NCI-H2171 treated with DMSO at 0.1 percent for 48 hours (cell line): Measurements from ENCODE around the gene TBC1D17.

Experiments
- DNase-seq: peaks from one replicate; lab custom pipeline; 2025; lab: John Stamatoyannopoulos, UW

Gene TBC1D17

GRCh38 chr19:49894011-49894664 is 16.6 kb downstream of the TBC1D17 start:
- DNase-seq = no peak

- DNase-seq = no peak
These were observed 17.5 kb downstream of the TBC1D17 start for GRCh38 chr19:49894879-49895565.

GRCh38 chr19:49895566-49896297 is 18.2 kb downstream of the TBC1D17 start:
- DNase-seq = no peak

GRCh38 chr19:49896863-49897621 is 19.5 kb downstream of the TBC1D17 start, which contains the start of gene IL4I1:
Gene IL4I1 (minus strand): TSS chr19:49896887. CDS start chr19:49896160, 727 bp downstream.
- no peak for DNase-seq

GRCh38 chr19:49904136-49904535 is 26.6 kb downstream of the TBC1D17 start:
- DNase-seq = no peak

GRCh38 chr19:49906879-49907564 is 29.5 kb downstream of the TBC1D17 start:
- no peak for DNase-seq

GRCh38 chr19:49907745-49908446 is 30.4 kb downstream of the TBC1D17 start:
- no peak for DNase-seq

- DNase-seq = no peak
These were observed 31.2 kb downstream of the TBC1D17 start for GRCh38 chr19:49908480-49909420.

- peak; percentile 66 for DNase-seq
These were observed 32.7 kb downstream of the TBC1D17 start for GRCh38 chr19:49910179-49910578.

- DNase-seq = no peak
These were observed 34.1 kb downstream of the TBC1D17 start for GRCh38 chr19:49911381-49912145.

- no peak for DNase-seq
These were observed 35.6 kb downstream of the TBC1D17 start for GRCh38 chr19:49912965-49913685.

GRCh38 chr19:49913720-49914119 is 36.2 kb downstream of the TBC1D17 start:
- no peak for DNase-seq

GRCh38 chr19:49915271-49915670 is 37.8 kb downstream of the TBC1D17 start:
- DNase-seq = no peak

GRCh38 chr19:49916839-49917733 is 39.6 kb downstream of the TBC1D17 start:
- peak; percentile 7 for DNase-seq

- no peak for DNase-seq
These were observed 40.6 kb downstream of the TBC1D17 start for GRCh38 chr19:49918089-49918488.

GRCh38 chr19:49920624-49921363 is 43.3 kb downstream of the TBC1D17 start:
- peak; percentile 50 for DNase-seq
